GM19438 (cell line): Measurements from ENCODE around the gene IRF6.

Experiments used
- ATAC-seq: cut with Tn5 transposase; IDR thresholded peaks from one replicate; pipeline ENCODE4 v1.9.1; 2021; ENCODE audit warnings: low read depth; ENCODE audit not compliant: unreplicated experiment

Gene IRF6

GRCh38 chr1:209805875-209806760 is at the start of gene IRF6:
Gene IRF6, minus strand, starts transcription at chr1:209806142. Its CDS starts 4,729 bp downstream, at chr1:209801413.
- peak; percentile 98 for ATAC-seq

- ATAC-seq, result no peak
Measured at GRCh38 chr1:209855623-209856022, 49.7 kb upstream of the IRF6 start.

GRCh38 chr1:209855006-209855405 is 49.1 kb upstream of the IRF6 start:
- no peak for ATAC-seq

- ATAC-seq, result no peak
Measured at GRCh38 chr1:209854196-209854595, 48.3 kb upstream of the IRF6 start.

GRCh38 chr1:209853676-209854075 is 47.7 kb upstream of the IRF6 start:
- ATAC-seq, result no peak

- peak; percentile 80 for ATAC-seq
Measured at GRCh38 chr1:209850342-209850979, 44.5 kb upstream of the IRF6 start.

GRCh38 chr1:209849388-209849787 is 43.4 kb upstream of the IRF6 start:
- ATAC-seq, result no peak

- ATAC-seq, result no peak
Measured at GRCh38 chr1:209845408-209845725, 39.4 kb upstream of the IRF6 start.

GRCh38 chr1:209844695-209845407 is 38.9 kb upstream of the IRF6 start:
- ATAC-seq, result no peak

- no peak for ATAC-seq
Measured at GRCh38 chr1:209840611-209841010, 34.7 kb upstream of the IRF6 start.

- no peak for ATAC-seq
Measured at GRCh38 chr1:209839875-209840546, 34.1 kb upstream of the IRF6 start.

GRCh38 chr1:209838537-209838936 is 32.6 kb upstream of the IRF6 start:
- no peak for ATAC-seq

- no peak for ATAC-seq
Measured at GRCh38 chr1:209837671-209838070, 31.7 kb upstream of the IRF6 start.

GRCh38 chr1:209835782-209836298 is 29.9 kb upstream of the IRF6 start:
- no peak for ATAC-seq

- ATAC-seq, result no peak
Measured at GRCh38 chr1:209831615-209832014, 25.7 kb upstream of the IRF6 start.

- no peak for ATAC-seq
Measured at GRCh38 chr1:209830722-209831121, 24.8 kb upstream of the IRF6 start.

- ATAC-seq, result no peak
Measured at GRCh38 chr1:209829716-209830115, 23.8 kb upstream of the IRF6 start.

GRCh38 chr1:209827384-209828262 is 21.7 kb upstream of the IRF6 start, which contains the start of gene UTP25:
Gene UTP25, plus strand, starts transcription at chr1:209827972. Its CDS starts 92 bp downstream, at chr1:209828064.
- peak; percentile 89 for ATAC-seq

GRCh38 chr1:209825591-209826434 is 19.9 kb upstream of the IRF6 start:
- no peak for ATAC-seq
